ENCODE measurements around the gene SH3RF2.

- TF ChIP-seq CTCF (IDR thresholded peaks at IDR 0.05; ENCODE audit: borderline replicate concordance, extremely low read depth, low read length, poor library complexity, severe bottlenecking) (no peak), EZH2 (IDR thresholded peaks at IDR 0.05; ENCODE audit: borderline replicate concordance, low read depth, low read length, severe bottlenecking) (no peak)
Observed at GRCh38 chr5:145936401-145937131, at the start of gene SH3RF2.

All from DND-41 (cell line).